MCF 10A (cell line): ENCODE results near the gene MRPL37. TPM values are rescaled to one million over a fixed set of nuclear protein-coding genes. Genes with fewer than 3 reads are reported as not detected.
A peak's percentile ranks its signal among the peaks of the same experiment; 100 is the strongest.
"Not testable (repeated sequence)": the region's sequence is repeated elsewhere in the genome, so short reads cannot be mapped to it uniquely, and the experiment has no call there.

Experiments used
- BruUV-seq: library from RNA; stranded (reverse); fragments of 400-500 nt; replicated peaks from 2 replicates; lab custom pipeline; 2021; lab: Mats Ljungman, UMichigan
- CTCF ChIA-PET: fragments of 300-600 bp; sonication (Branson Sonifier 250); formaldehyde crosslinking; extraction: SDS; loops from one replicate; lab custom pipeline; 2021; ENCODE audit warnings: antibody characterized with exemption, inconsistent platforms; lab: Yijun Ruan, JAX
- POLR2A ChIA-PET: fragments of 300-600, 350-650 bp; sonication (Branson Sonifier 250); formaldehyde crosslinking; extraction: SDS; loops from one replicate; lab custom pipeline; 2020; ENCODE audit warnings: antibody characterized with exemption, inconsistent platforms; lab: Yijun Ruan, JAX
- DNase-seq: peaks from one replicate; pipeline ENCODE4 v3.0.0-alpha.2; 2018; ENCODE audit not compliant: unreplicated experiment
- H3K27ac Mint-ChIP-seq: one replicate; pipeline ENCODE4 v1.8.0; 2022; ENCODE audit warnings: mild to moderate bottlenecking, low read depth, mixed read lengths; ENCODE audit not compliant: unreplicated experiment
- H3K27me3 Mint-ChIP-seq: one replicate; pipeline ENCODE4 v1.8.0; 2022; ENCODE audit warnings: mixed read lengths; ENCODE audit not compliant: insufficient read depth, unreplicated experiment
- H3K36me3 Mint-ChIP-seq: one replicate; pipeline ENCODE4 v1.8.0; 2022; ENCODE audit warnings: mild to moderate bottlenecking, moderate library complexity, mixed read lengths; ENCODE audit not compliant: insufficient read depth, unreplicated experiment
- H3K4me1 Mint-ChIP-seq: one replicate; pipeline ENCODE4 v1.8.0; 2022; ENCODE audit warnings: mixed read lengths; ENCODE audit not compliant: insufficient read depth, unreplicated experiment
- H3K4me3 Mint-ChIP-seq: one replicate; pipeline ENCODE4 v1.8.0; 2022; ENCODE audit warnings: mild to moderate bottlenecking, moderate library complexity, mixed read lengths; ENCODE audit not compliant: unreplicated experiment
- H3K9me3 Mint-ChIP-seq: one replicate; pipeline ENCODE4 v1.8.0; 2022; ENCODE audit warnings: mixed read lengths; ENCODE audit not compliant: unreplicated experiment
- intact Hi-C: fragments of 100-400 bp; cut with micrococcal nuclease; formaldehyde crosslinking; loops from 2 replicates; pipeline ENCODE4 v1.14.1; 2022
- total RNA-seq: library from RNA; stranded (reverse); gene quantifications from 2 replicates; pipeline ENCODE4 v1.2.3, GENCODE V29; 2022
- TF ChIP-seq, protein P1 (sequence below): fragments of 200-600 bp; IDR thresholded peaks from one replicate; pipeline ENCODE4 v1.8.0; 2022; ENCODE audit warnings: antibody characterized with exemption, mild to moderate bottlenecking; ENCODE audit not compliant: unreplicated experiment

MRPL37 gene
- total RNA-seq, 1 experiment from 2014 or later, result 128 TPM

DNA sequence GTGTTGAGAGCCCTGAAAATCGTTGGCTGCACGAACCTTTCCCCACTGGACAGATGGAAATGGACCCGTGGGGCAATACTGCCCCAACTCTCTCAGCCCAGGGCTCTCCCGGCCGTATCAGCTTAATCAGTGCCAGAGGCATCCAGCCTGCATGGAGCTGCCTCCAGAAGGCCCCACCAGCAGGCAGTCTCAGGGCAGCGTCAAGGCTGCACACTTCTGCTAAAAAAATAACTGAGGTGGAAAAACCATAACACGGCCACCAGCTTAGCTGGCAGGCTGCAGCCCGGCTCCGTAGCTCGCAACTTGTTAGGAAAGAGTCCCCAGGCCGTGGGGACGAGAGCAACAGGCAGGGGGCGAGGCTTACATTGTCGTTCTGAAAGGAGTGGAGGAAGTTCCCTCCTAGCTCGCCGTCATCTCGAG lies 27.9 kb downstream of the MRPL37 start:
- intact Hi-C loops, result no loop called here
- CTCF ChIA-PET, result interaction anchor here (0.6 to 0.8 kb wide), 4 partner anchors 102 to 1074 kb away, joined by 3 to 4 read pairs (median 4); partner anchors contain the start of gene SSBP3
- TF ChIP-seq, protein P1, sequence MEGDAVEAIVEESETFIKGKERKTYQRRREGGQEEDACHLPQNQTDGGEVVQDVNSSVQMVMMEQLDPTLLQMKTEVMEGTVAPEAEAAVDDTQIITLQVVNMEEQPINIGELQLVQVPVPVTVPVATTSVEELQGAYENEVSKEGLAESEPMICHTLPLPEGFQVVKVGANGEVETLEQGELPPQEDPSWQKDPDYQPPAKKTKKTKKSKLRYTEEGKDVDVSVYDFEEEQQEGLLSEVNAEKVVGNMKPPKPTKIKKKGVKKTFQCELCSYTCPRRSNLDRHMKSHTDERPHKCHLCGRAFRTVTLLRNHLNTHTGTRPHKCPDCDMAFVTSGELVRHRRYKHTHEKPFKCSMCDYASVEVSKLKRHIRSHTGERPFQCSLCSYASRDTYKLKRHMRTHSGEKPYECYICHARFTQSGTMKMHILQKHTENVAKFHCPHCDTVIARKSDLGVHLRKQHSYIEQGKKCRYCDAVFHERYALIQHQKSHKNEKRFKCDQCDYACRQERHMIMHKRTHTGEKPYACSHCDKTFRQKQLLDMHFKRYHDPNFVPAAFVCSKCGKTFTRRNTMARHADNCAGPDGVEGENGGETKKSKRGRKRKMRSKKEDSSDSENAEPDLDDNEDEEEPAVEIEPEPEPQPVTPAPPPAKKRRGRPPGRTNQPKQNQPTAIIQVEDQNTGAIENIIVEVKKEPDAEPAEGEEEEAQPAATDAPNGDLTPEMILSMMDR, result no peak
- H3K27me3 Mint-ChIP-seq, result no peaks in the 10 kb centered on the region
- no TSS peak for BruUV-seq
- H3K27ac Mint-ChIP-seq, result no peak overlapping the region
- no peak for DNase-seq
- POLR2A ChIA-PET, result interaction anchor here (0.7 to 1.0 kb wide), 2 partner anchors 19 to 72 kb away, joined by 3 read pairs; no protein-coding TSS in a partner anchor
- H3K9me3 Mint-ChIP-seq, result no peaks in the 10 kb centered on the region
- H3K4me1 Mint-ChIP-seq, result peaks cover 16% of the 10 kb centered on the region
- no peak overlapping the region for H3K4me3 Mint-ChIP-seq
- peaks cover 12% of the 10 kb centered on the region for H3K36me3 Mint-ChIP-seq

DNA sequence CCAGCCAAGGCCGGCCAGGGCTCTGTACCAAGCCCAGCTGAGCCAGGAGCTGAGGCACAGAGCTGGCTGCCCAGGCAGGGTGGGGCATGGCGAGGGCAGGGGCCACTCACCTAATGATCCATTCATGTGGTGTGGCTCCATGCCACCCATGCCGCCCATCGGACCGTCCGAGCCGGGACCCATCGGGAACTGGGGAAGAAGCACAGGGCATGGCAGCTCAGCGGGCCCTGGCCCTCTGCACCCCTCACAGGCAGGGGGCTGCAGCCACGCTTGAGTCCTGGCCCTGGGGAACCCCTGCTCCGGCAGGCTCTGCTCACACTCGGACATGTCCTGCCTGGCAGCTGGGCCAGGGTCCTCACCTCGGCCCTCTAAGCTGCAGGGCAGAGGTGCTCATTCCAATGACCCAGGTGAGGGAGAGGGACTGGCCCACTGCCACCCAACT lies 28.7 kb downstream of the MRPL37 start:
- CTCF ChIA-PET, result interaction anchor here (0.7 kb wide), 1 partner anchor 106 kb away, joined by 3 read pairs; no protein-coding TSS in a partner anchor
- intact Hi-C loops, result no loop called here
- BruUV-seq, result no TSS peak
- Mint-ChIP-seq H3K9me3 (no peaks in the 10 kb centered on the region), H3K4me1 (peaks cover 16% of the 10 kb centered on the region), H3K4me3 (no peak overlapping the region), H3K36me3 (peaks cover 12% of the 10 kb centered on the region), H3K27ac (no peak overlapping the region), H3K27me3 (no peaks in the 10 kb centered on the region)
- POLR2A ChIA-PET, result interaction anchor here (0.8 kb wide), 1 partner anchor 179 kb away, joined by 3 read pairs; no protein-coding TSS in a partner anchor
- TF ChIP-seq, protein P1, result no peak
- no peak for DNase-seq

DNA sequence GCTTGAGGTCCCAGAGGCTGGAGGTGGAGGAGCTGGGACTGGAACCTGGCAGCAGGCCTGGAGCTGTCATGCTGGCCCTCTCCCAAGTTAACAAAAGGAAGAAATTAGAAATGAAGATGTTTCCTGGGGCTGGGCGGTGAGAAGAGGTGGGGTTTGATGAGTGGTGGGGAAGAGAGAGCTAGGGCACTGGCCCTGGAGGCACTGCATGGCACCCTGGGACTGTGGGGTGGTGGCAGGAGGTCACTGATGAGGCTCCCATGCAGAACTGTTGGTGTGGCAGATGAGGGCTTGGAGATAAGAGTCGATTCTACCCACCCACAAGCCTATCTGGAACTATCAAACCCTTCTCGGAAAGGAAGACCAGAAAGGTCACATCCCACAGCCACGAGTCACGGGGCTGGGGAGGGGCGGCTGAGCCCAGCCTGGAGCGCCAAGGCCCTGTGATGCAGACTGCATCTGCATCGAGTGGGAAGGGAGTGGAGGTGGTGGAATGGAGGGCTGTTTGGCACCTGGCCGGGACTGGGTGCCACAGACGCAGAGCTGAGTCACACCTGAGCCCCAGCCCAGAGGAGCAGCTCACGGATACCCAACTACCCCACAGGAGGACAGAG lies 29.4 kb downstream of the MRPL37 start:
- ChIA-PET CTCF (interaction anchor here (0.9 kb wide), 2 partner anchors 22 to 30 kb away, joined by 3 read pairs; no protein-coding TSS in a partner anchor), POLR2A (interaction anchor here (0.8 kb wide), 1 partner anchor 178 kb away, joined by 3 read pairs; no protein-coding TSS in a partner anchor)
- TF ChIP-seq, protein P1, result no peak
- Mint-ChIP-seq H3K36me3 (peaks cover 5% of the 10 kb centered on the region), H3K9me3 (no peaks in the 10 kb centered on the region), H3K27ac (no peak overlapping the region), H3K4me3 (no peak overlapping the region), H3K27me3 (no peaks in the 10 kb centered on the region), H3K4me1 (peaks cover 16% of the 10 kb centered on the region)
- intact Hi-C loops, result no loop called here
- BruUV-seq, result no TSS peak
- peak; percentile 47 for DNase-seq

DNA sequence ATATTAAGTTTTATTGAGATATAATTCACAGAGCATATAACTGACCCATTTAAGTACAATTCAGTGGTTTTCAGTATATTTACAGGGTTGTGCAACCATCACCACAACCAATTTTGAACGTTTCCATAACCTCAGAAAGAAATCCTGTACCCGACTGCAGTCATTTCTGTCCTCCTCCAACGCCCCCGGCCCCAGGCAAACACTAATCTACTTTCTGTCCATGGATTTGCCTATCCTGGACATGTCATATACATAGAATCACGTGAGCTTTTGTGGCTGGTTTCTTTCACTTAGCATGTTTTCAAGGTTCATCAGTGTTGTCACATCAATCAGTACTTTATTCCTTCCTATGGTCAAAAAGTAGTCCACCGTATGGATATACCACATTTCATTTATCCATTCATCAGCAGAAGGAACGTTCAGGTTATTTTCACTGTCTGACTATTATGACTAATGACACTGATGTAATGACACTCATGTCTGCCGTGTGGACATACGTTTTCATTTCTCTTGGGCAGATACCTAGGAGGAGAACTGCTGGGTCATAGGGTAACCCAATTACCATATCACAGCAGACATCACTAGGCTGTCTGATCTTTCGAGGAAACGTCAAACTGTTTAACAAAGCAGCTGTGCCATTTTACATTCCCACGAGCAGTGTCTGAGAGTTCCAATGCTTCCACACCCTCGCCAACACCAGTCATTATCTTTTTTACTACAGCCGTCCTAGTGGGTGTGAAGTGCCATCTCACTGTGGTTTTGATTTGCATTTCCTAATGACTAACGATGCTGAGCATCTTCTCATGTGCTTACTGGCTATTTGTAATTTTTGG lies 30.8 kb downstream of the MRPL37 start:
- H3K27ac Mint-ChIP-seq, result no peak overlapping the region
- peaks cover 16% of the 10 kb centered on the region for H3K4me1 Mint-ChIP-seq
- ChIA-PET POLR2A (interaction anchor here (0.8 kb wide), 1 partner anchor 30 kb away, joined by 3 read pairs; no protein-coding TSS in a partner anchor), CTCF (interaction anchor here (0.7 kb wide), 1 partner anchor 238 kb away, joined by 3 read pairs; no protein-coding TSS in a partner anchor)
- no peak overlapping the region for H3K4me3 Mint-ChIP-seq
- DNase-seq, result no peak
- no peaks in the 10 kb centered on the region for H3K27me3 Mint-ChIP-seq
- no peaks in the 10 kb centered on the region for H3K9me3 Mint-ChIP-seq
- intact Hi-C loops, result no loop called here
- TF ChIP-seq, protein P1, result no peak
- no TSS peak for BruUV-seq
- H3K36me3 Mint-ChIP-seq, result peaks cover 5% of the 10 kb centered on the region

DNA sequence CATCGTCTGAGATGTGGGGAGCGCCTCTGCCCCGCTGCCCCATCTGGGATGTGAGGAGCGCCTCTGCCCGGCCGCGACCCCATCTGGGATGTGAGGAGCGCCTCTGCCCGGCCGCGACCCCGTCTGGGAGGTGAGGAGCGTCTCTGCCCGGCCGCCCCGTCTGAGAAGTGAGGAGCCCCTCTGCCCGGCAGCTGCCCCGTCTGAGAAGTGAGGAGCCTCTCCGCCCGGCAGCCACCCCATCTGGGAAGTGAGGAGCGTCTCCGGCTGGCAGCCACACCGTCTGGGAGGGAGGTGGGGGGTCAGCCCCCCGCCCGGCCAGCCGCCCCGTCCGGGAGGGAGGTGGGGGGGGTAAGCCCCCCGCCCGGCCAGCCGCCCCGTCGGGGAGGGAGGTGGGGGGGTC lies 33.2 kb downstream of the MRPL37 start:
- H3K36me3 Mint-ChIP-seq, CTCF ChIA-PET, H3K27ac Mint-ChIP-seq, H3K27me3 Mint-ChIP-seq, intact Hi-C loops, DNase-seq, POLR2A ChIA-PET, H3K4me3 Mint-ChIP-seq, BruUV-seq, H3K9me3 Mint-ChIP-seq: not testable (repeated sequence)
- H3K4me1 Mint-ChIP-seq, result peaks cover 11% of the 10 kb centered on the region
